SK-N-SH treated with all-trans-retinoic acid at 6 μM for 48 hours (cell line): ENCODE data around the gene LRRC23.
A peak's percentile ranks its signal among the peaks of the same experiment; 100 is the strongest.

Experiments used
- ATAC-seq: fragments of 200-7000 bp; cut with Tn5 transposase; 3 replicates; pipeline ENCODE4 v1.9.1; 2020; ENCODE audit warnings: mild to moderate bottlenecking, moderate library complexity
- BACH2 ChIP-seq: fragments of 250-450 bp; sonication (Bioruptor Pico); IDR thresholded peaks from 2 replicates; pipeline ENCODE4 v1.9.0; 2021; ENCODE audit warnings: mild to moderate bottlenecking, borderline replicate concordance
- CREB5 ChIP-seq: fragments of 250-450 bp; sonication (Bioruptor Pico); IDR thresholded peaks from 2 replicates; pipeline ENCODE4 v1.5.1; 2020; ENCODE audit warnings: low read depth, mild to moderate bottlenecking, moderate library complexity
- CSDC2 ChIP-seq: fragments of 250-450 bp; sonication (Bioruptor Pico); IDR thresholded peaks from 2 replicates; pipeline ENCODE4 v1.5.0; 2020; ENCODE audit warnings: mild to moderate bottlenecking, moderate library complexity
- CSRNP3 ChIP-seq: fragments of 250-450 bp; sonication (Bioruptor Pico); IDR thresholded peaks from 2 replicates; pipeline ENCODE4 v1.5.1; 2021; ENCODE audit warnings: mild to moderate bottlenecking, moderate library complexity
- ESRRG ChIP-seq: fragments of 250-450 bp; sonication (Bioruptor Pico); IDR thresholded peaks from 2 replicates; pipeline ENCODE4 v1.6.1; 2021; ENCODE audit warnings: mild to moderate bottlenecking
- GLIS3 ChIP-seq: fragments of 250-450 bp; sonication (Bioruptor Pico); IDR thresholded peaks from 2 replicates; pipeline ENCODE4 v1.5.0; 2020; ENCODE audit warnings: mild to moderate bottlenecking, moderate library complexity
- ISL1 ChIP-seq: fragments of 250-450 bp; sonication (Bioruptor Pico); IDR thresholded peaks from 2 replicates; pipeline ENCODE4 v2.1.2; 2022; ENCODE audit warnings: mild to moderate bottlenecking, moderate library complexity
- OSR1 ChIP-seq: fragments of 250-450 bp; sonication (Bioruptor Pico); IDR thresholded peaks from 2 replicates; pipeline ENCODE4 v1.8.0; 2022; ENCODE audit warnings: moderate library complexity, mild to moderate bottlenecking, inconsistent platforms
- PATZ1 ChIP-seq: fragments of 250-450 bp; sonication (Bioruptor Pico); IDR thresholded peaks from 2 replicates; pipeline ENCODE4 v1.8.0; 2020; ENCODE audit warnings: mild to moderate bottlenecking, moderate library complexity, borderline replicate concordance
- POU6F1 ChIP-seq: fragments of 250-450 bp; sonication (Bioruptor Pico); IDR thresholded peaks from 2 replicates; pipeline ENCODE4 v1.8.0; 2021; ENCODE audit warnings: low read depth, mild to moderate bottlenecking, moderate library complexity, borderline replicate concordance
- PPARA ChIP-seq: fragments of 250-450 bp; sonication (Bioruptor Pico); IDR thresholded peaks from 2 replicates; pipeline ENCODE4 v1.5.0; 2020; ENCODE audit warnings: mild to moderate bottlenecking, borderline replicate concordance
- RARB ChIP-seq: fragments of 250-450 bp; sonication (Bioruptor Pico); IDR thresholded peaks from 2 replicates; pipeline ENCODE4 v1.8.0; 2021; ENCODE audit warnings: mild to moderate bottlenecking, moderate library complexity
- SNAI2 ChIP-seq: fragments of 250-450 bp; sonication (Bioruptor Pico); IDR thresholded peaks from 2 replicates; pipeline ENCODE4 v1.5.0; 2020; ENCODE audit warnings: mild to moderate bottlenecking, moderate library complexity
- TCF4 ChIP-seq: fragments of 250-450 bp; sonication (Bioruptor Pico); IDR thresholded peaks from 2 replicates; pipeline ENCODE4 v1.8.0; 2021; ENCODE audit warnings: mild to moderate bottlenecking, moderate library complexity, borderline replicate concordance
- TOX ChIP-seq: fragments of 250-450 bp; sonication (Bioruptor Pico); IDR thresholded peaks from 2 replicates; pipeline ENCODE4 v1.8.0; 2021; ENCODE audit warnings: mild to moderate bottlenecking, moderate library complexity, borderline replicate concordance
- TSHZ2 ChIP-seq: fragments of 250-450 bp; sonication (Bioruptor Pico); IDR thresholded peaks from 2 replicates; pipeline ENCODE4 v1.5.0; 2020; ENCODE audit warnings: mild to moderate bottlenecking, moderate library complexity
- ZC3H10 ChIP-seq: fragments of 250-450 bp; sonication (Bioruptor Pico); IDR thresholded peaks from 2 replicates; pipeline ENCODE4 v1.5.1; 2021; ENCODE audit warnings: mild to moderate bottlenecking, moderate library complexity
- ZFP3 ChIP-seq: fragments of 250-450 bp; sonication (Bioruptor Pico); IDR thresholded peaks from 2 replicates; pipeline ENCODE4 v1.5.0; 2020; ENCODE audit warnings: mild to moderate bottlenecking, moderate library complexity
- ZFP30 ChIP-seq: fragments of 450-650 bp; formaldehyde crosslinking; IDR thresholded peaks from 2 replicates; pipeline ENCODE4 v1.5.0; 2022; ENCODE audit warnings: mild to moderate bottlenecking, moderate library complexity
- ZNF70 ChIP-seq: fragments of 450-650 bp; formaldehyde crosslinking; IDR thresholded peaks from 2 replicates; pipeline ENCODE4 v1.5.0; 2020; ENCODE audit warnings: mild to moderate bottlenecking, moderate library complexity
- ZNF8 ChIP-seq: fragments of 450-650 bp; formaldehyde crosslinking; IDR thresholded peaks from 2 replicates; pipeline ENCODE4 v1.5.0; 2020; ENCODE audit warnings: mild to moderate bottlenecking, moderate library complexity

Gene LRRC23

GRCh38 chr12:6912164-6912935, 7.7 kb downstream of the LRRC23 start:
- no peak for ATAC-seq
- no peak for TF ChIP-seq ESRRG (CRISPR knock-in tag)
- no peak for TF ChIP-seq TOX (CRISPR knock-in tag)
- TF ChIP-seq OSR1 (CRISPR knock-in tag), result no peak
- no peak for TF ChIP-seq ISL1 (CRISPR knock-in tag)
- no peak for TF ChIP-seq ZNF8 (CRISPR knock-in tag)
- no peak for TF ChIP-seq PPARA
- TF ChIP-seq GLIS3 (CRISPR knock-in tag), result no peak
- TF ChIP-seq TCF4 (CRISPR knock-in tag), result no peak
- no peak for TF ChIP-seq ZNF70
- TF ChIP-seq BACH2, result no peak
- TF ChIP-seq, all 23 proteins: peak for 0

GRCh38 chr12:6914246-6914946, 9.8 kb downstream of the LRRC23 start, which contains the start of gene ENO2:
ENO2 (plus strand) TSS chr12:6914580; CDS start chr12:6915833, 1,253 bp downstream.
- peak; percentile 91 for ATAC-seq
- TF ChIP-seq RARB (no peak), CSRNP3 (CRISPR knock-in tag) (no peak), CSDC2 (CRISPR knock-in tag) (no peak), ZFP3 (no peak), CREB5 (CRISPR knock-in tag) (no peak), TSHZ2 (CRISPR knock-in tag) (no peak), SNAI2 (CRISPR knock-in tag) (no peak), ZFP30 (CRISPR knock-in tag) (no peak), POU6F1 (CRISPR knock-in tag) (no peak), BACH2 (no peak), ZC3H10 (CRISPR knock-in tag) (no peak), ISL1 (CRISPR knock-in tag) (no peak), GLIS3 (CRISPR knock-in tag) (no peak), ESRRG (CRISPR knock-in tag) (no peak), TOX (CRISPR knock-in tag) (no peak), PATZ1 (no peak)
